PC-3 (cell line): ENCODE results near the gene OSBPL8.

Experiments
- CTCF ChIP-seq: fragments of 300-600 bp; sonication (generic); conservative IDR thresholded peaks from 2 replicates; pipeline ENCODE4 v1.5.1; 2017; ENCODE audit warnings: antibody characterized with exemption, low read depth, mild to moderate bottlenecking, low read length
- EZH2 ChIP-seq: fragments of 300-600 bp; sonication (generic); IDR thresholded peaks from one replicate; pipeline ENCODE4 v1.6.1; 2017; ENCODE audit warnings: antibody characterized with exemption, mild to moderate bottlenecking, low read length; ENCODE audit not compliant: unreplicated experiment

GRCh38 chr12:76345569-76345968 is 214.0 kb downstream of the OSBPL8 start:
- TF ChIP-seq CTCF (no peak), EZH2 (no peak)
